AG20443 (cell line): ENCODE data around the gene HYCC2.
"Not testable (repeated sequence)": the region's sequence is repeated elsewhere in the genome, so short reads cannot be mapped to it uniquely, and the experiment has no call there.

Source experiments
- DNase-seq: peaks from one replicate; pipeline ENCODE4 v3.0.0; 2012; ENCODE audit warnings: low spot score, mixed read lengths

The HYCC2 gene

DNA sequence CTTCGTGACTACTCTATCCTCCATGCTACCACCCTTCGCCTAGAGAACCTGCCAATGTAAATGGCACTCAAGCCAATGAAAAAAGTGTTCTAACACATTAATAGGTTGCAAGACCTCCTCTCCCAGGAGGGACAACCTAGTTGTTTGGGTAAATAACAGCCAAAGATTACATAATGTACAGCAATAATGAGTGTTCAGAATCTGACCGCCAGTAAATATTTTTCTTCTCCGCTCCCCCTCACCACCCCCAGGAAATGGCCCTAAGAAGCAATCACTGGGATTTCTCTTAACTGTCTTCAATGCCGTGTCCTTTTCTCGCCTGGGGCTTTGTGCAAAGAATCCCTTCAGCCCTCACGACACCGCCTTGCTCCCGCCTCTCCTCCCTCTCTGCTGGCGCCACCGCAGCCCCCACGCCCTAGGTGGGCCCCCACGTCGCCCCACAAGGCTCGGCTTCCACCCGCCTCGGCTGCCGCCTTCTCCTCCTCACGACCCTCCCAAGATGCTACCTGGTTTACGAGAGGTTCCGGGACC is 458 bp downstream of the HYCC2 start:
- peak; percentile 29 for DNase-seq

DNA sequence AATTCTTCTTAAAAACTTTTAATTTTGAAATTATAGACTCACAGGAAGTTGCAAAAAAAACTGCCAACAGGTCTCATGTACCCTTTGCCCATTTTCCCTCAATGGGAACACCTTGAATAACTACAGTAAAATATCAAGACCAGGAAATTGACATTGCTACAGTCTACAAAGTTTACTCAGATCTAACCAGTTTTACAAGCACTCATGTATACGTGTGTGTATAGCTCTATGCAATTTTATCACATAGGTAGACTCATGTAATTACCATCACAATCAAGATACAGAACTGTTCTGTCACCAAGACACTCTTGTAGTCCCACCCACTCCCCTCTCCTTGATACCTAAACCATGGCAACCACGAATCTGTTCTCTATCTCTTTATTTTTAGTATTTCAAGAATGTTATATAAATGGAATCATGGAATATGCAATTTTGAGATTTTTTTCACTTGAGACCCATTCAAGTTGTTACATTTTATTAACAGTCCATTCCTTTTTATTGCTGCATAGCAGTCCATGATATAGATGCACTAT is 6.6 kb downstream of the HYCC2 start:
- DNase-seq: no peak

DNA sequence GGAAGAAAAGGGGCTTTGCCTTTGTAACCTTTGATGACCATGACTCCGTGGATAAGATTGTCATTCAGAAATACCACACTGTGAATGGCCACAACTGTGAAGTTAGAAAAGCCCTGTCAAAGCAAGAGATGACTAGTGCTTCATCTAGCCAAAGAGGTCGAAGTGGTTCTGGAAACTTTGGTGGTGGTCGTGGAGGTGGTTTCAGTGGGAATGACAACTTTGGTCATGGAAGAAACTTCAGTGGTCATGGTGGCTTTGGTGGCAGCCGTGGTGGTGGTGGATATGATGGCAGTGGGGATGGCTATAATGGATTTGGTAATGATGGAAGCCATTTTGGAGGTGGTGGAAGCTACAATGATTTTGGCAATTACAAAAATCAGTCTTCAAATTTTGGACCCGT is 8.0 kb downstream of the HYCC2 start:
- not testable (repeated sequence) for DNase-seq

DNA sequence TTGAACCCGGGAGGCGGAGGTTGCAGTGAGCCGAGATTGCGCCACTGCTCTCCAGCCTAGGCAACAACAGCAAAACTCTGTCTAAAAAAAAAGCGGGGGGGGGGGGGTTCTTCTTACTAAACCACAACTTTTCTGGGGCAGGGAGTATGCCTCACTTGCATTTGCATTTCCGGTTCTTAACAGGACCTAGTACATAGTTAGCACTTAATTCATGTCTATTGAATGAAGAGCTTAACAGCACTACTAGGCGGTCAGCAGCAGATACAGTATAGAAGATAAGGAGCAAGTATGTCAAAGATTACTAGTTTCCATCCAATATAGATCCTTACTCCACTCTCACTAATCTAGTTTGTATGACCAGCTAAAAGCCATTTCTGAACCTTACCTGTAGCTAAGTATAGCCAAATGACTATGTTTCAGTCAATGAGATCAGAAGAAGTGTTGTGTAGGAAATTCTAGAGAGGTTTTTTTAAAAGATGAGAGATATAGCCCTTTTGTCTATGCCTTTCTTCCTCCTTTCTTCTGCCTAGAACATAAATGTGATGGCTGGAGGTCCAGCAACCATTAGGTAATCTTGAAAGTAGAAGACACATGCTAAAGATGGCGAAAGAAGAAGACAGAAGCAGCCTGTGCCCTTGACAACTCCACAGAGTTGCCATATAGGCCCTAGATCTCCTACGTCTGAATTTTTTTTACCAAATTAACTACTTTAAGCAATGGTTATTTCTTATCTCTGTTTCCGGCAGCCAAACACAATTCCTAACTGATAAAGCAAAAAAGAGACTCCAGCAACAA is 11.3 kb downstream of the HYCC2 start:
- DNase-seq: no peak

DNA sequence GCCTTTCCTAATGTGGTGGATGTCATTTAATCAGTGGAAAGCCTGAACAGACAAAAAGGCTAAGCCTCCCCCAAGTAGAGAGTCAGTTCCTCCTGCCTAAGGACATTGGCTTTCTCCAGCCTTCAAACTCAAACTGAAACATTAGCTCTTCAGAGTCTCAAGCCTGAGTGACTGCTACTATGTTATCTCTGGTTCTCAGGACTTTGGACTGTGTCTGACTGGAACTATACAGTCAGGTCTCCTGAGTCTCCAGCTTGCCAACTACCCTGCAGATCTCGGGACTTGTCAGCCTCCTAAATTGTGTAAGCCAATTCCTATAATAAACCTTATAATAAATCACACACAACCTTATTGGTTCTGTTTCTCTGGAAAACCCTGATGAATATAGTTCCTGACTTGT is 12.6 kb downstream of the HYCC2 start:
- no peak for DNase-seq

DNA sequence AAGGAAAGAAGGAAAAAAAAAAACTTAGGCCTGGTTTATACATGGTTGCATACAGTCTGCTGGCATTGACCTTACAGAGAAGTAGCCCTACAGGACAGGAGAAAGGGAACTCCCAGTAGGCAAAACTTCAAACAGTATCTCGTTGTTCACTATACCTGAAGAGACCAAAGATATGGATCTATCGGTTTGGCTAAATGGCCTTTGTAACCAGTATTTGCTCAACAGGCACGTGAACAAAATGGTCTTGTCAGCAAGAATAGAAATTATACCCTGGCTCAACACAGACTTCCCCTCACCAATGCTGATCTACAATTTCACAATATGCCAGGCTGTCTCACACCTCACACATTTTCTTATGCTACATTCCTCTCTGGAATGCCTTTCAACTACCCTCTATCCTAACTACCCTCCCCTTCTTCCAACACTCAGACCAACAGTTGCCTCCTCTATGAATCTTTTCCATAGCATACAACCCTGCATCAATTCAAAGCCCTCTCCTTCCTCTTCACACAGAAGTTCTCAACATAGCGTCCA is 13.7 kb downstream of the HYCC2 start:
- DNase-seq: no peak

DNA sequence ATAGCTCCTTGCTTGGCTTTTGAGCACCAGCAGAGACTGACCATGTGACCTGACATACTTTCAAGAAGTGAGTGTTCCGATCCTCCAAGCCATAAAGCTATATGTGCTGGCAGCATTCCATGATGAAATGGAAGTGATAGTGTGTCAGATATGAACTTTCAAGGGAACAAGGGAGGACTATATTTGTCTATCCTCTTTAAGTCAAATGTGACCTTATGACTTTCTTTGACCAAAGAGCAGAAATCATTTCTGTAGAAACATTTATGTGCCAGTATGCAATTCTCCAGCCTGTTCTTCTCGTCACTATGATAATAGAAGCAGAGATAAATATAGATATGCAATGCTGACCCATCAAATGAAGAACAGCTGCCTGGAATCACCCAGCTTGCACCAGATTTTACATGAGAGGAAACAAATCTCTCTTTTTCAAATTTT is 14.4 kb downstream of the HYCC2 start:
- peak; percentile 17 for DNase-seq

DNA sequence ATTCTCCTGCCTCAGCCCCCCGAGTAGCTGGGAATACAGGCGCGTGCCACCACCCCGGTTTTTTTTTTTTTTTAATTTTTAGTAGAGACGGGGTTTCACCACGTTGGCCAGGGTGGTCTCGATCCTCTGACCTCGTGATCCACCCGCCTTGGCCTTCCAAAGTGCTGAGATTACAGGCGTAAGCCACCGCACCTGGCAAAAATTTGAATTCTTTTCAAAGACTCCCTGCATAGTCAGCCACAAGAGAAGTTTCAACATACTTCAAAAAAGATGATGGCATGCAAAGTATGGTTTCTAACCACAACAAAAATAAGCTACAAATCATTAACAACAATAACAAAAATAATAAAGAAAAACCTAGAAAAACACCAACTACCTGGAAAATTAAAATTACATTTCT is 22.0 kb downstream of the HYCC2 start:
- DNase-seq: no peak

DNA sequence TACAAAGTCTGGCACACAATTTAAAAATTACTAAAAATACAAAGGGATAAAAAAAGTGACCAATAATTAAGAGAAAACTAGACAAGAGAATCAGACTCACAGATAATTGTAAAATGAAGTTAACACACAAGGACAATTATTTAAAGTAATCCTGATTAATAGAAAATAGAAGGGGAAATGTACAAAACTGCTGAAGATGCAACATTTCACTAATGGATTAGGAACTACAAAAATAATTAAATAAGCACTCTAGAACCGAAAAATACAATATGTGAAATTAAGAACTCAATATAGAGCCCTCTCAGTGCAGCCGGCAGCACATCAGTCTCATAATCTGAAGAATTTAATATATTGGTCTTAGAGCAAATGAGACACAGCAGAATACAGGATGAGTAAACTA is 24.6 kb downstream of the HYCC2 start:
- DNase-seq: no peak

DNA sequence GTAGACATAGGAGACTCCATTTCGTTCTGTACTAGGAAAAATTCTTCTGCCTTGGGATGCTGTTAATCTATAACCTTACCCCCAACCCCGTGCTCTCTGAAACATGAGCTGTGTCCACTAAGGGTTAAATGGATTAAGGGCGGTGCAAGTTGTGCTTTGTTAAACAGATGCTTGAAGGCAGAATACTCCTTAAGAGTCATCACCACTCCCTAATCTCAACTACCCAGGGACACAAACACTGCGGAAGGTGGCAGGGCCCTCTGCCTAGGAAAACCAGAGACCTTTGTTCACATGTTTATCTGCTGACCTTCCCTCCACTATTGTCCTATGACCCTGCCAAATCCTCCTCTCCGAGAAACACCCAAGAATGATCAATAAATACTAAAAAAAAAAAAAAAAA is 28.4 kb downstream of the HYCC2 start:
- not testable (repeated sequence) for DNase-seq

DNA sequence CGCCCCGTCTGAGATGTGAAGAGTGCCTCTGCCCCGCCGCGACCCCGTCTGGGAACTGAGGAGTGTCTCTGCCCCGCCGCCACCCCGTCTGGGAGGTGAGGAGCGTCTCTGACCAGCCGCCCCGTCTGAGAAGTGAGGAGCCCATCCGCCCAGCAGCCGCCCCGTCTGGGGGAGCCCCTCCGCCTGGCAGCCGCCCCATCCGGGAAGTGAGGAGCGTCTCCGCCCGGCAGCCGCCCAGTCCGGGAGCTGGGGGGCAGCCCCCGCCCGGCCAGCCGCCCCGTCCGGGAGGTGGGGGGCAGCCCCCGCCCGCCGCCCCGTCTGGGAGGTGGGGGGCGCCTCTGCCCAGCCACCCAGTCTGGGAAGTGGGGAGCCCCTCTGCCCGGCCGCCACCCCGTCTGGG is 29.0 kb downstream of the HYCC2 start:
- DNase-seq: not testable (repeated sequence)

DNA sequence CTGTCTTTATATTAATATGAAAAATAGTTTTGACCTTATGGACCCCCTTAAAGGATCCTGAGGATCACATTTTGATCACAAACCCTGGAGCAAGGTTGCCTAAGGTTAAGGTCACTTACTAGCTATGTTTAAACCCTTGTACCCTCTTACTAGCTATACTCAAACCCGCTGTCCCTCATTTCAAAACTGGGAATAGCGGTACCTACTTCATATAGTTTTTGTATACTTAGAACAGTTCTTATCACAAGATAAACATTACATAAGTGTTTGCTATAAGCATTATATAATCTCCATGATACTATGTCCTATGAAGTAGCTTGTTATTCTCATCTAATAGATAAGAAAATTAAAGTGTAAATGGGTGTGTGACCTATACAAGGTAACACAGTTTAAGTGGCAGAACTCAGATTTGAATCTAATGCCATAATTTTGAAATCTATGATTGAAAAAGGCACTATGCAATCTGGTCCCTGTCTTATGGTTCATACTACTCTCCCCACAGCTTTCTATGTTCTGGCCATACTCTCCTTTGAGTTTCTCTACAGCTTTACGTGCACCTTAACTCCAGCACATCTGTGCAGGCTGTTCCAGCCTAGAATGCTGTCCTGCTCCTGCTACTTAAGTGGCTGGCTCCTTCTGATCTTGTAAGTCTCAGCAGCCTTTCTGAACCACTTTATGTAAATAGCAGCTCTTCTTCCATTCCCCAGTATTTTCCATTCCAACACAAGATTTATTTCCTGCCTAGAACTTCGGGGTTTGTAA is 30.4 kb downstream of the HYCC2 start:
- DNase-seq: no peak

DNA sequence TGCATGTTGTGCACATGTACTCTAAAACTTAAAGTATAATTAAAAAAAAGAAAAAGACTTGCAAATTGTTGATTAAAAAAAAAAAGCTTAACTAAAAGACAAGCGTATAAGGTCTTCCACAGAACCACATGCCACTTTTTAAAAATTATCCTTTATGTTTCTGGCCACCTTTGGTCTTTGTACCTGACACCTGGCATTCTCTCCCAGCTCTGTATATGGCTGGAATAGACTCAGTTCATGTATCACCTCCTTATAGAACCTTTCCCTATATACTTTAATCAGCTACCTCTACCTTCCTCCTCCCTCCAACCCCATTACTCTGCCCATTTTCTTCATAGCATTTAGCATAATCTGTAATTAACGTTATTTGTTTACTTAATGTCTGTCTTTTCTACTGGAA is 32.6 kb downstream of the HYCC2 start:
- no peak for DNase-seq

DNA sequence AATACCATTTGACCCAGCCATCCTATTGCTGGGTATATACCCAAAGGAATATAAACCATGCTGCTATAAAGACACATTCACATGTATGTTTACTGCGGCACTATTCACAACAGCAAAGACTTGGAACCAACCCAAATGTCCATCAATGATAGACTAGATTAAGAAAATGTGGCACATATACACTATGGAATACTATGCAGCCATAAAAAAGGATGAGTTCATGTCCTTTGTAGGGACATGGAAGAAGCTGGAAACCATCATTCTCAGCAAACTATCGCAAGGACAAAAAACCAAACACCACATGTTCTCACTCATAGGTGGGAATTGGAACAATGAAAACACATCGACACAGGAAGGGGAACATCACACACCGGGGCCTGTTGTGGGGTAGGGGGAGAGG is 33.1 kb downstream of the HYCC2 start:
- DNase-seq: not testable (repeated sequence)

DNA sequence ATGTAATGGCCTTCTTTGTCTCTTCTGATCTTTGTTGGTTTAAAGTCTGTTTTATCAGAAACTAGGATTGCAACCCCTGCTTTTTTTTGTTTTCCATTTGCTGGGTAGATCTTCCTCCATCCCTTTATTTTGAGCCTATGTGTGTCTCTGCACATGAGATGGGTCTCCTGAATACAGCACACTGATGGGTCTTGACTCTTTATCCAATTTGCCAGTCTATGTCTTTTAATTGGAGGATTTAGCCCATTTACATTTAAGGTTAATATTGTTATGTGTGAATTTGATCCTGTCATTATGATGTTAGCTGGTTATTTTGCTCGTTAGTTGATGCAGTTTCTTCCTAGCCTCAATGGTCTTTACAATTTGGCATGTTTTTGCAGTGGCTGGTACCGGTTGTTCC is 37.1 kb downstream of the HYCC2 start:
- DNase-seq: not testable (repeated sequence)

DNA sequence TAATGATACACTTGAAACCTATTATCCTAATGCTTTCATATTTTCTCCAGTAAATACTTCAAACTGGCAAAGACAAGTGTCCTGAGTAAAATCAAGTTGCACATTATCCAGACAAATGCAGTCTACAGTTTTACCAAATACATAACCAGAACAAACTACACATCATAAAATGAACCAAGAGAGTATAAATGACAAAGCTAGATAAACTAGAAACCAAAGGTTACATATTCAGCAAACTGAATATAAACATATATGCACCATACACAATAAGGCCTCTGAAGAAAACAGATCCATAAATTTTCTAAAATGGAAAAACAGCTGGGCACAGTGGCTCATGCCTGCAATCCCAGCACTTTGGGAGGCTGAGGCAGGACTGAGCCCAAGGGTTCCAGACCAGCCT is 47.0 kb downstream of the HYCC2 start:
- no peak for DNase-seq

DNA sequence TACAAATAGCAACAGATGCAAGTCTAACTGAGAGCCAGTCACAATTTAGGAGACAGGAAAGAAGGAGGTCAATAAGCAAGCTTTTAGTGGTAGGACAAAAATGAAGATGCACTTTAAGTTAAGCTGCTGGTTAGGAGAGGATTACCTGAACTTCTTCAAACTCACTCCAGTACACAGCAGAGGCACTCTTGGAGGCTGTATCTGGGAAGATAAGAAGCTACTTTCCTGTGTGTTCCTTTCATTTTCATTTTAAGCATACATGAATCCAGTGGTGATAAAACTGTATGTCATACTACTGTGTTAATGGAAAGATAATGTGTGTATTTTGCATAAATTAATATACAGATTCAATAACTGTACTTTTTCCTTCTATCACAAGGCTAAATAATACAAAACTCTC is 49.6 kb downstream of the HYCC2 start:
- no peak for DNase-seq
